Measurements from ENCODE around the gene PRRT3. TPM values are rescaled to one million over a fixed set of nuclear protein-coding genes. Genes with fewer than 3 reads are reported as not detected.

Gene PRRT3
- total and polyA plus RNA-seq, 2 of the 4 experiments (the other 2 are of a cell fraction): 0.72 to 4.2 TPM

DNA sequence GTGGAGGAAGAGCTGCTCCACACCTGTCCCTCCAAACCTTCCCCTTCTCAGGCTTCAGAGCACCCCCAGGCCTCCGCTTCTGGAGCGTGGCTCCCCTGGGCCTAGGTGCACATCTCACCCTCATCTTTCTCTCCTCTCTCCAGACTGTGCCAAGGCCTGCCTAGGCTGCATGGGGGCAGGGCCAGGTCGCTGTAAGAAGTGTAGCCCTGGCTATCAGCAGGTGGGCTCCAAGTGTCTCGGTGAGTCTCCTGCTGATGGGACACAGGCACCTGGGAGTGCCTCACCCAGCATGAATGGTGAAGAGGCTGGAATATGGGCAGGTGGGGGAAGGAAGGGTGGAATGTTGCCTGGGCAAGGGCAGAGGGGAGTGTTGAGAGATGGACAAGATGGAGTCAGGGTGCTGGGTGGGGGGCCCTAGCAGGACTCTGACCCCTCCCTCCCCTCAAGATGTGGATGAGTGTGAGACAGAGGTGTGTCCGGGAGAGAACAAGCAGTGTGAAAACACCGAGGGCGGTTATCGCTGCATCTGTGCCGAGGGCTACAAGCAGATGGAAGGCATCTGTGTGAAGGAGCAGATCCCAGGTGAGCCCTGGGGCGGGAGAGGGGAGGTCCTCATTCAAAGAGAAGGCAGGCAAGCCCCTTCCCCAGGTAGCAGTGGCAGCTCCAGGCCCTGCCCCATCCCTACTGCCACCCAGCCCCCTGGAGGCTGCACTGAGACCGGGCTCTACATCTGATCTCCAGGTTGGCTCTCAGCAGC, 9.1 kb downstream of the PRRT3 start:
- Histone ChIP-seq H4K5ac (ENCODE audit: low read depth, low read length) (no peak overlapping the region), H3K9me3 (ENCODE audit: control insufficient read depth, insufficient read depth, low read length) (no peaks in the 10 kb centered on the region), H3K4me1 (ENCODE audit: control insufficient read depth, insufficient read depth, low read length) (peaks cover 7% of the 10 kb centered on the region; the same call in 1 of the 2 replicates), H4K20me1 (ENCODE audit: insufficient read depth, low read length) (no peaks in the 10 kb centered on the region; the same call in 1 of the 2 replicates), H2BK5ac (ENCODE audit: low read depth, low read length, poor library complexity, severe bottlenecking) (no peak overlapping the region), H3K18ac (ENCODE audit: low read depth, low read length) (no peak overlapping the region), H2AK5ac (ENCODE audit: low read depth, low read length) (no peak overlapping the region), H4K91ac (ENCODE audit: insufficient read depth, low read depth, low read length) (no peak overlapping the region), H3K9ac (ENCODE audit: low read depth, low read length) (no peak overlapping the region), H2AFZ (replicated peaks; ENCODE audit: low read length, poor library complexity) (no peak overlapping the region), H2BK120ac (ENCODE audit: low read depth, low read length) (no peak overlapping the region), H3K4me3 (ENCODE audit: insufficient read depth, low read depth, low read length) (no peak overlapping the region), H3K9me1 (ENCODE audit: insufficient read depth, low read length) (peaks cover 8% of the 10 kb centered on the region; the same call in 1 of the 2 replicates), H4K8ac (ENCODE audit: low read depth in 2 of 2, low read length in 2 of 2) (no peak overlapping the region), H3K79me1 (ENCODE audit: low read depth in 1 of 2, low read length in 2 of 2) (no peaks in the 10 kb centered on the region), H3K27ac (ENCODE audit: insufficient read depth, low read length) (no peak overlapping the region), H3K14ac (replicated peaks; ENCODE audit: low read depth, low read length) (no peak overlapping the region), H2AK9ac (replicated peaks; ENCODE audit: low read depth, low read length, poor library complexity) (no peak overlapping the region), H3K4ac (ENCODE audit: low read depth, low read length) (no peak overlapping the region), H2BK20ac (ENCODE audit: low read depth, low read length) (no peak overlapping the region), H3K56ac (ENCODE audit: extremely low read depth, insufficient read depth, low read length) (no peak overlapping the region), H2BK15ac (ENCODE audit: low read depth, low read length) (no peak overlapping the region), H3K36me3 (ENCODE audit: control insufficient read depth, insufficient read depth, low read length) (peaks cover 7% of the 10 kb centered on the region; the same call in 1 of the 2 replicates), H3K4me2 (ENCODE audit: low read depth, low read length) (no peak overlapping the region), H3K23ac (ENCODE audit: low read depth, low read length) (no peak overlapping the region), H3K27me3 (ENCODE audit: control insufficient read depth, insufficient read depth, low read length) (no peaks in the 10 kb centered on the region)
- ATAC-seq (ENCODE audit: low read depth) (no peak), DNase-seq (no peak)
- dilution Hi-C loops (cut with HindIII; ENCODE audit: low sequenced_read_pairs, unreplicated experiment) (no loop called here), intact Hi-C loops (cut with micrococcal nuclease) (no loop called here), in situ Hi-C loops (cut with MboI; ENCODE audit: low sequenced_read_pairs) (no loop called here)
- BruUV-seq (replicated peaks): no TSS peak
- no peak for TF ChIP-seq SMC3 (IDR thresholded peaks at IDR 0.05; ENCODE audit: low read depth, low read length)
- no peak for TF ChIP-seq RCOR1 (IDR thresholded peaks at IDR 0.05; ENCODE audit: insufficient replicate concordance, low read length)
- whole genome bisulfite sequencing, 2 experiments (ENCODE audit: extremely low coverage in 2 of 2, insufficient read length in 1 of 2): 85% methylated on average over 4 of the region's 11 CpGs; no CpG with 5 or more reads in 1 of the 2 experiments
- ChIA-PET CTCF (no interaction called here), POLR2A (ENCODE audit: unreplicated experiment) (no interaction called here)
